ENCODE results near the gene TEX2. TPM values are rescaled to one million over a fixed set of nuclear protein-coding genes. Genes with fewer than 3 reads are reported as not detected.
"Not testable (repeated sequence)": the region's sequence is repeated elsewhere in the genome, so short reads cannot be mapped to it uniquely, and the experiment has no call there.

TEX2 gene
- total and polyA plus RNA-seq, 2 experiments from 2014 or later = 7.5 to 17.7 TPM

- H3K27ac ChIP-seq (ENCODE audit: low read depth) = no peak overlapping the region
- Mint-ChIP-seq H3K4me1 (no peaks in the 10 kb centered on the region; the same call in 2 of the 3 replicates), H3K9me3 (no peaks in the 10 kb centered on the region), H3K27ac (no peak overlapping the region), H3K27me3 (ENCODE audit: insufficient read depth, low read depth, poor library complexity) (peaks cover 3% of the 10 kb centered on the region), H3K36me3 (ENCODE audit: low read depth) (peaks cover 9% of the 10 kb centered on the region; the same call in 2 of the 3 replicates), H3K4me3 (no peak overlapping the region)
- no peak overlapping the region for H2AFZ ChIP-seq
- H3K4me3 ChIP-seq = no peak overlapping the region
- no peak for DNase-seq (ENCODE audit: low spot score)
- no peak for ATAC-seq
- H3F3A ChIP-seq (replicated peaks; ENCODE audit: low read depth) = no peaks in the 10 kb centered on the region
- H3K4me2 ChIP-seq = no peak overlapping the region
- H4K20me1 ChIP-seq (replicated peaks; ENCODE audit: insufficient read depth) = no peaks in the 10 kb centered on the region
- no peaks in the 10 kb centered on the region for H3K79me2 ChIP-seq (replicated peaks; ENCODE audit: insufficient read depth)
- H3K36me3 ChIP-seq (ENCODE audit: insufficient read depth) = peaks cover 5% of the 10 kb centered on the region; the same call in 1 of the 2 replicates
- H3K4me1 ChIP-seq (ENCODE audit: insufficient read depth) = no peaks in the 10 kb centered on the region
- TF ChIP-seq ETS1 (IDR thresholded peaks at IDR 0.05) (no peak), REST (IDR thresholded peaks at IDR 0.05; ENCODE audit: unreplicated experiment) (no peak), STAT1 (IDR thresholded peaks at IDR 0.05; ENCODE audit: unreplicated experiment) (no peak), POLR2AphosphoS5 (IDR thresholded peaks at IDR 0.05; ENCODE audit: low read depth) (no peak), JUNB (IDR thresholded peaks at IDR 0.05; ENCODE audit: unreplicated experiment) (no peak), EZH2phosphoT487 (IDR thresholded peaks at IDR 0.05; ENCODE audit: unreplicated experiment) (no peak), EZH2 (IDR thresholded peaks at IDR 0.05; ENCODE audit: low read depth, unreplicated experiment) (no peak), ZNF331 (CRISPR knock-in tag; IDR thresholded peaks at IDR 0.05; ENCODE audit: low read depth) (no peak), ZNF462 (CRISPR knock-in tag; IDR thresholded peaks at IDR 0.05) (no peak)
- H3K9me2 ChIP-seq (ENCODE audit: insufficient read depth) = peaks cover 5% of the 10 kb centered on the region; the same call in 1 of the 2 replicates
- no peaks in the 10 kb centered on the region for H3K27me3 ChIP-seq (ENCODE audit: insufficient read depth)
These were observed 82.7 kb downstream of the TEX2 start for GRCh38 chr17:64180089-64181073.

GRCh38 chr17:64179024-64179423 lies 84.0 kb downstream of the TEX2 start:
- H3K27ac Mint-ChIP-seq; H4K20me1 ChIP-seq (replicated peaks; ENCODE audit: insufficient read depth); H3K27ac ChIP-seq (ENCODE audit: low read depth); DNase-seq (ENCODE audit: low spot score); H3K27me3 ChIP-seq (ENCODE audit: insufficient read depth); H3K9me2 ChIP-seq (ENCODE audit: insufficient read depth); H3K27me3 Mint-ChIP-seq (ENCODE audit: insufficient read depth, low read depth, poor library complexity); H3K4me3 ChIP-seq; H3K79me2 ChIP-seq (replicated peaks; ENCODE audit: insufficient read depth); H3K4me2 ChIP-seq; H3K36me3 ChIP-seq (ENCODE audit: insufficient read depth); ATAC-seq; H3K4me3 Mint-ChIP-seq; H3K9me3 Mint-ChIP-seq; H2AFZ ChIP-seq; H3K4me1 Mint-ChIP-seq; H3F3A ChIP-seq (replicated peaks; ENCODE audit: low read depth); H3K4me1 ChIP-seq (ENCODE audit: insufficient read depth): not testable (repeated sequence)
- peaks cover 13% of the 10 kb centered on the region; the same call in 2 of the 3 replicates for H3K36me3 Mint-ChIP-seq (ENCODE audit: low read depth)
